Measurements from ENCODE around the gene WWOX.

Gene WWOX

DNA sequence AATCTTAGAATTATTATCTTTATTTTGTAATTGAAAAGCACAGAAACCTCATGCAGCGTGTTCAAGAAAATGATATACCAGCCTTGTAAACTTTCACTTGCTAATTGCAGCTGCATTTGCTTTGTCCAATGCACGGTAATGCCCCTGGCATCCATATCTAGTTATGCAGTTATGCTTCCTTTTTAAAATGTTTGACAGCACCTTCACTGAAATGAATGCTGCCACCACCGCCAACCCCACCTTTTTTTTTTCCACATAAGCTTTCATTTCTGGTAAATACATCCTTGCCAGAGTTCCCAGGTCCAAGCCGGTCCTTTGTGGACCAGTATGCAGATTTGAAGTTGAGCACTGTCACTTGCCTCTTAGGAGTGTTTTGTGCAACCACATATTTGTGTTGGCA lies 338.8 kb downstream of the WWOX start:
- no peak overlapping the region for H3K4me3 ChIP-seq (ENCODE audit: low read depth, low read length)
- no peak for TF ChIP-seq CTCF (IDR thresholded peaks at IDR 0.05; ENCODE audit: insufficient read depth, low read length, missing control alignments)
- CTCF ChIA-PET, result no interaction called here
- DNase-seq (ENCODE audit: low read depth, low spot score), result no peak
- POLR2A ChIA-PET, result no interaction called here

DNA sequence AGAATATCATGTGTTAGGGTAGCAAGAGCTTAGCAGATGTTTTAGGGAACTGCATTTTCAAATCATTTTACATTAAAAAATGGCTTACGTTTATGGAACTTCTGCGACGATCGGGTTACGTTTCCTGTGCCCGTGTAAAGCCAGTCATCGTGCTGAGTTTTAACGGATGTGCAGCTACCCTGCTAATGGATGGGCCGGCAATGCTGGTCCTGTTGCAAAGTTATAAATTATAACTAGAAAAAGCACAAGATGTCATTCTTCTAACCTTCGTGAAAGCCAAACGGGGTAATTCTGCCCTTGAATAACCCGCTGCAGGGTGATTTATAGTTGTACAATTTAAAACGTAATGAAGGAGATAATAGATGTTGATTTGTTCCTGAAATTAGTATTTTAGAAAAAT lies 339.2 kb downstream of the WWOX start:
- ChIA-PET CTCF (no interaction called here), POLR2A (no interaction called here)
- no peak for TF ChIP-seq CTCF (IDR thresholded peaks at IDR 0.05; ENCODE audit: insufficient read depth, low read length, missing control alignments)
- DNase-seq (ENCODE audit: low read depth, low spot score), result no peak
- no peak overlapping the region for H3K4me3 ChIP-seq (ENCODE audit: low read depth, low read length)

GRCh38 chr16:78439646-78440045 lies 340.2 kb downstream of the WWOX start:
- ChIA-PET POLR2A (no interaction called here), CTCF (no interaction called here)
- TF ChIP-seq CTCF (IDR thresholded peaks at IDR 0.05; ENCODE audit: insufficient read depth, low read length, missing control alignments), result no peak
- no peak for DNase-seq (ENCODE audit: low read depth, low spot score)
- H3K4me3 ChIP-seq (ENCODE audit: low read depth, low read length), result no peak overlapping the region

GRCh38 chr16:78441298-78441697 lies 341.8 kb downstream of the WWOX start:
- ChIA-PET CTCF (no interaction called here), POLR2A (no interaction called here)
- no peak for DNase-seq (ENCODE audit: low read depth, low spot score)
- TF ChIP-seq CTCF (IDR thresholded peaks at IDR 0.05; ENCODE audit: insufficient read depth, low read length, missing control alignments), result no peak
- no peak overlapping the region for H3K4me3 ChIP-seq (ENCODE audit: low read depth, low read length)

DNA sequence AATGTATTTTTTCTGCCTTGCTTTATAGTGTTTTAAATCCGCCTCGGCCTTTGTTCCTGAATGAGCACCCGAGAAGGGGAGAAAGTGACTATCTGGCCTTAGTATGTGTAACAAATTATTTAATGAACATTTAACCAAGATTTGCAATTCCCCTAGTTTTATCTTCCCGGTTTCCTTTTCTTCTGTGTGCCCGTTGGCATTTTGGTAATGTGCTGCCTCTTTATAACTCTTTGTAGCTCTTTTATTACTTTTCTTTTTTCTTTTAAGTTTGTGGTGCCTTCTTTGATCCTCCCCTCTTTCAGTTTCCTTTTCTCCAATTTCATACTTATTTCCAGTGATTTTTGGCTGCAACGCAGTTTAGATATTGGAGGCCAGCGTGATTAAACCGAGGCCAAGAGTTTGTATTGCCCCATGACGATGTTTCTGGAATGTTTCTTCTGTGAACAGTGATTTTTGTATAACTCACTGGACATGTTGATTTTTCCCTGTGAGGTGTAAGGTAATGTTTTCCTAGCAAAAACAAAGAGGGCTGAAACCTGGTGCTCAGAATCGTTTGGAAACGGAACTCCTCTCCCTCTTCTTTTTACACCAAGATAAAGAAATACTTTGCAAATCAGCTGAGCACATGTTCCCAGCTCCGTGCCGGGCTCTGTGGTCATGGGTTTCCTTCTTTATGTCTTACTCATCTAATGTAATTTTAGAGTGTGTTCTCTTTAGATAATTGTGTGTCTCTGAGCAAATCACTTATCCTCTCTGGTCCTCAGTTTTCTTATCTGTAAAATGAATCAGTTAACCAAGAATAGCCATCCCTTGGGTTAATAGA lies 344.3 kb downstream of the WWOX start:
- H3K4me3 ChIP-seq (ENCODE audit: low read depth, low read length), result no peak overlapping the region
- TF ChIP-seq CTCF (IDR thresholded peaks at IDR 0.05; ENCODE audit: insufficient read depth, low read length, missing control alignments), result no peak
- POLR2A ChIA-PET, result no interaction called here
- DNase-seq (ENCODE audit: low read depth, low spot score), result no peak
- CTCF ChIA-PET, result no interaction called here

- no peak for TF ChIP-seq CTCF (IDR thresholded peaks at IDR 0.05; ENCODE audit: insufficient read depth, low read length, missing control alignments)
- DNase-seq (ENCODE audit: low read depth, low spot score), result no peak
- H3K4me3 ChIP-seq (ENCODE audit: low read depth, low read length), result no peak overlapping the region
- ChIA-PET POLR2A (no interaction called here), CTCF (no interaction called here)
Measured at GRCh38 chr16:78445818-78446217, 346.4 kb downstream of the WWOX start.

Measured in AG04449 (cell line).